Measurements from ENCODE around the gene CD36. TPM values are rescaled to one million over a fixed set of nuclear protein-coding genes. Genes with fewer than 3 reads are reported as not detected.

The CD36 gene
- total RNA-seq, 1 donor from 2014 or later, result 1.7 TPM

DNA sequence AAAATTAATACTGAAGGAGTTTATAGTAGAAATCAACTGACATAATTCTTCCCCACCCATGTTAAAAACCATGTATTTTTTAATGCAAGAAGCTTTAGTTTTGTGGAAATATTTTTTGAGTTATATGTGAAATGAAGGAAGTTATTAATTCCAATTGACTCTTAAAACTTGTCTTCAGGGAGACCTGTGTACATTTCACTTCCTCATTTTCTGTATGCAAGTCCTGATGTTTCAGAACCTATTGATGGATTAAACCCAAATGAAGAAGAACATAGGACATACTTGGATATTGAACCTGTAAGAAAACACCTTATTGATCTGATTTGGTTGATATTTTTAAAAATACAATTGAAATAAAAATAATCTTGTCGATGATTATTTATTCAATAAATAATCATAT lies 33.3 kb downstream of the CD36 start:
- Mint-ChIP-seq H3K9me3 (ENCODE audit: unreplicated experiment) (no peaks in the 10 kb centered on the region), H3K36me3 (ENCODE audit: unreplicated experiment) (no peaks in the 10 kb centered on the region), H3K27ac (ENCODE audit: unreplicated experiment) (no peak overlapping the region), H3K27me3 (ENCODE audit: unreplicated experiment) (no peaks in the 10 kb centered on the region), H3K4me1 (ENCODE audit: low read depth, unreplicated experiment) (no peaks in the 10 kb centered on the region), H3K4me3 (ENCODE audit: unreplicated experiment) (no peak overlapping the region)
- TF ChIP-seq, protein P1, sequence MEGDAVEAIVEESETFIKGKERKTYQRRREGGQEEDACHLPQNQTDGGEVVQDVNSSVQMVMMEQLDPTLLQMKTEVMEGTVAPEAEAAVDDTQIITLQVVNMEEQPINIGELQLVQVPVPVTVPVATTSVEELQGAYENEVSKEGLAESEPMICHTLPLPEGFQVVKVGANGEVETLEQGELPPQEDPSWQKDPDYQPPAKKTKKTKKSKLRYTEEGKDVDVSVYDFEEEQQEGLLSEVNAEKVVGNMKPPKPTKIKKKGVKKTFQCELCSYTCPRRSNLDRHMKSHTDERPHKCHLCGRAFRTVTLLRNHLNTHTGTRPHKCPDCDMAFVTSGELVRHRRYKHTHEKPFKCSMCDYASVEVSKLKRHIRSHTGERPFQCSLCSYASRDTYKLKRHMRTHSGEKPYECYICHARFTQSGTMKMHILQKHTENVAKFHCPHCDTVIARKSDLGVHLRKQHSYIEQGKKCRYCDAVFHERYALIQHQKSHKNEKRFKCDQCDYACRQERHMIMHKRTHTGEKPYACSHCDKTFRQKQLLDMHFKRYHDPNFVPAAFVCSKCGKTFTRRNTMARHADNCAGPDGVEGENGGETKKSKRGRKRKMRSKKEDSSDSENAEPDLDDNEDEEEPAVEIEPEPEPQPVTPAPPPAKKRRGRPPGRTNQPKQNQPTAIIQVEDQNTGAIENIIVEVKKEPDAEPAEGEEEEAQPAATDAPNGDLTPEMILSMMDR (IDR thresholded peaks at IDR 0.05; ENCODE audit: partially characterized antibody, unreplicated experiment), result no peak
- no peak for DNase-seq

DNA sequence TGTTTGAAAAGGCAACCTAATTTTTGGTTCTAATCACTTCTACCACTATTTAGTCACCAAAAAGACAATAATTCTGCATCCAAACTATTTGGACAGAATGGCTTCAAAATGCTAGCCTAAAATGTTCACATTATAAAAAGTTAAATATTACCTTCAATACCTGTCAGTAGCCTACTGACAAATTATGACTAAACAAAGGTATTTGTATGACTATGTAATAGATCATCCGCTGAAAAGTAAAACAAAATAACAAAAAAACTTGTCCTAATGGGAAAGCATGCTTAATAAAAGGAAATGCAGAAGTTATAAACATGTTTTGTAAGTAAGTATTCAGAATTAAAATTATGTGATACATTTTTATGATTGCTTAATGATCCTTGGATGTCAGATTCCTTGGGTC lies 36.6 kb downstream of the CD36 start:
- DNase-seq, result no peak
- Mint-ChIP-seq H3K9me3 (ENCODE audit: unreplicated experiment) (no peaks in the 10 kb centered on the region), H3K4me1 (ENCODE audit: low read depth, unreplicated experiment) (no peaks in the 10 kb centered on the region), H3K27me3 (ENCODE audit: unreplicated experiment) (peaks cover 2% of the 10 kb centered on the region), H3K4me3 (ENCODE audit: unreplicated experiment) (no peak overlapping the region), H3K36me3 (ENCODE audit: unreplicated experiment) (no peaks in the 10 kb centered on the region), H3K27ac (ENCODE audit: unreplicated experiment) (no peak overlapping the region)
- TF ChIP-seq, protein P1 (IDR thresholded peaks at IDR 0.05; ENCODE audit: partially characterized antibody, unreplicated experiment), result no peak

GRCh38 chr7:80676404-80676803 lies 38.0 kb downstream of the CD36 start:
- H3K27me3 Mint-ChIP-seq (ENCODE audit: unreplicated experiment), result peaks cover 2% of the 10 kb centered on the region
- H3K27ac Mint-ChIP-seq (ENCODE audit: unreplicated experiment), result no peak overlapping the region
- no peak for DNase-seq
- no peaks in the 10 kb centered on the region for H3K9me3 Mint-ChIP-seq (ENCODE audit: unreplicated experiment)
- TF ChIP-seq, protein P1 (IDR thresholded peaks at IDR 0.05; ENCODE audit: partially characterized antibody, unreplicated experiment), result no peak
- no peak overlapping the region for H3K4me3 Mint-ChIP-seq (ENCODE audit: unreplicated experiment)
- H3K4me1 Mint-ChIP-seq (ENCODE audit: low read depth, unreplicated experiment), result no peaks in the 10 kb centered on the region
- H3K36me3 Mint-ChIP-seq (ENCODE audit: unreplicated experiment), result no peaks in the 10 kb centered on the region

GRCh38 chr7:80677629-80678028 lies 39.2 kb downstream of the CD36 start:
- no peaks in the 10 kb centered on the region for H3K36me3 Mint-ChIP-seq (ENCODE audit: unreplicated experiment)
- H3K9me3 Mint-ChIP-seq (ENCODE audit: unreplicated experiment), result no peaks in the 10 kb centered on the region
- H3K27me3 Mint-ChIP-seq (ENCODE audit: unreplicated experiment), result peaks cover 2% of the 10 kb centered on the region
- H3K4me3 Mint-ChIP-seq (ENCODE audit: unreplicated experiment), result no peak overlapping the region
- no peaks in the 10 kb centered on the region for H3K4me1 Mint-ChIP-seq (ENCODE audit: low read depth, unreplicated experiment)
- TF ChIP-seq, protein P1 (IDR thresholded peaks at IDR 0.05; ENCODE audit: partially characterized antibody, unreplicated experiment), result no peak
- H3K27ac Mint-ChIP-seq (ENCODE audit: unreplicated experiment), result no peak overlapping the region
- DNase-seq, result no peak

DNA sequence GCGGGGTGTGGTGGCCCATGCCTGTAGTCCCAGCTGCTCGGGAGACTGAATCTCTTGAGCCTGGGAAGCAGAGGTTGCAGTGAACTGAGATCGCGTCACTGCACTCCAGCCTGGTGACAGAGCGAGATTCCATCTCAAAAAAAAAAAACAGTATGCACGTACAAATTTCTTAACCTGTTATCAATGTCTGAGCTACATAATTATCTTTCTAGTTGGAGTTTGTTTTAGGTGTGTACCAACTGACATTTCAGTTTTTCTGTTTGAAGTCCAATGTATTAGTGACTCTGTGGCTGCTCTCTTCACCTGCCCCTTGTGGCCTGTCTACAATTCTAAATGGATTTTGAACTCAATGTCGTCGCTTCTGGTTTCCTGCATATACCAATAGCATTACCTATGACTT lies 40.3 kb downstream of the CD36 start:
- Mint-ChIP-seq H3K4me1 (ENCODE audit: low read depth, unreplicated experiment) (no peaks in the 10 kb centered on the region), H3K36me3 (ENCODE audit: unreplicated experiment) (no peaks in the 10 kb centered on the region), H3K27me3 (ENCODE audit: unreplicated experiment) (peaks cover 2% of the 10 kb centered on the region), H3K27ac (ENCODE audit: unreplicated experiment) (no peak overlapping the region), H3K4me3 (ENCODE audit: unreplicated experiment) (no peak overlapping the region), H3K9me3 (ENCODE audit: unreplicated experiment) (no peaks in the 10 kb centered on the region)
- DNase-seq, result no peak
- TF ChIP-seq, protein P1 (IDR thresholded peaks at IDR 0.05; ENCODE audit: partially characterized antibody, unreplicated experiment), result no peak

All from glutamatergic neuron (in vitro differentiated cells).